Hematopoietic multipotent progenitor cell treated with erythropoietin and hydrocortisone succinate and interleukin-3 and kit ligand, for 8 days (in vitro differentiated cells): ENCODE measurements around the gene NLRP3.
"Not testable (repeated sequence)": the region's sequence is repeated elsewhere in the genome, so short reads cannot be mapped to it uniquely, and the experiment has no call there.

Experiments used
- DNase-seq: peaks from one replicate; pipeline ENCODE4 v3.0.0-alpha.2; 2015

NLRP3 gene

DNA sequence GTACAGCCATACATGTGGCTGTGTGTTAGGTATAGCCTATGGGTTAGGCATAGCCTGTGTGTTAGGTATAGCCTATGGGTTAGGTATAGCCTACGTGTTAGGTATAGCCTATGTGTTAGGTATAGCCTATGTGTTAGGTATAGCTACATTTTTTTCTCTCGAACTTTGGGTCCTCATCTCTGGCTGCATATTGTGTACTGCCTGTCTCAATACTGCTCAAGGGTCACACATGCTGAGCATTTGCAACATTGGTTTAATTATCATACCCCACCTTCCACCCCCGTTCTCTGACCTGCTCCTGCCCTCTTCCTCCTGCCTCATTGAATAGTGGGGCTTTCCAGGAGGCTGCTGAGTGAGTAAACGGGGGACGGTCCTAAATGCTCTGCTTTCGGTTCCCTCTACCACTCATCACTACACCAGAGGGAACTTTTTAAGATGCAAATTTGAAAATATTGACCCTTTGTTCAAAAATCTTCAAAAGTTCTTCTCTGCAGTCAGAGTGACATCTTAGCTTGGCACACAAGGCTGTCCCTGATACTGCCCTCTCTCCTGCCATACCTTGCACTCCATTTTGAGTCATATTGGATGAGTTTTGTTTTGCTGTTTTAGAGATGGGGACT, 24.1 kb downstream of the NLRP3 start:
- no peak for DNase-seq

DNA sequence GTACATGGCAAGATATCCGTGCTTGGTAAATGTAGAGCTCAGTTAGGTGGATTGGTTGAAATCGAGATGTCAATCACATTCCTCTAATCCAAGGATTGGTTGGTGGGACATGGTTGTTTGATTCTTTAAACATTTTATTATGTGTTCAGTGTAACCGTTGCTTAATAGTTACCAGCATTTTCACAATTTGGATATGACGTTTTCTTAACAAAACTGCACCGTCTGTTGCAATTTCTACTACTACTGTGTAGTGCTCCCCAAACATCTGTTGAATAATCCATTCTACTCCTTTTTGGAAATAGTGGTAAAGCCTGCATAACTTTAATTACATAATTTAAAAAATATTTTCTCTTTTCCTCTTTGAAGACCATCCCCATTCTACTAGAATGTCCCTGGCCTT, 25.6 kb downstream of the NLRP3 start:
- no peak for DNase-seq

DNA sequence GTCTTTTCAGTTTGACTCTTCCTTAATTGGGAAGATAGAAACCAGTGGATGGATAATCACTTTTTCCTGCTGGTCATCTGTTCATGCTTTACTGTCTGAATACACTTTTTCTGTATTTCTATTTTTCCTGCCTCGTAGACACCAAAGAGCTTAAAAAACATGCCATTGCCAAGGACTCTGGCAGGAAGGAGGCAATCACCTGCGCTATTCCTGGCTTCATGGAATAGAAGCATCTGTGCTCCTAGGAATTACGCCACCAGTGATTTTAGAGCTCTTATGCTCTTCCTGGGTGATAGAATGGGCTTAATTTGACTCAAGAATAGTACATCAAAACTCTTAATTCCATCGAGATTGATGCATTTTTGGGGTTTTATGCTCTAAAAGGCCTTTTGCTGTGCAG, 26.2 kb downstream of the NLRP3 start:
- DNase-seq, result no peak

DNA sequence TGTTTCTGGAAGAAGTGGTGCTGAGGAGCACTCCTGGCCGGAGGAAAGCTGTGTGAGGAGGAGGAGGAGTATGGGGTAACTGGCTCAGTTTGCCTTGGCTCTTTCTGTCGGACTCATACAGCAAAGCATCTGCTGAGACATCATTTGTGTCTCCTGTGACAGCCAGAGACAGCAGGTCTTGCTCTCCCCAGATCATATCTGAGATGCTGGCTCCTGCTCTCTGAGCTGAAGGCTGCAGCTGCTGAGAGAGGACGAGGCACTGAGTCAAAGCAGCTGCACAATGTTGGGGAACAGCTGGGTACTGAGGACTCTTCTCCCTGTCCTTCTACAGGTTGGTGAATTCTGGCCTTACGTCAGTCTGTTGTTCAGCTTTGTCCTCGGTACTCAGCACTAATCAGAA, 27.7 kb downstream of the NLRP3 start:
- no peak for DNase-seq

DNA sequence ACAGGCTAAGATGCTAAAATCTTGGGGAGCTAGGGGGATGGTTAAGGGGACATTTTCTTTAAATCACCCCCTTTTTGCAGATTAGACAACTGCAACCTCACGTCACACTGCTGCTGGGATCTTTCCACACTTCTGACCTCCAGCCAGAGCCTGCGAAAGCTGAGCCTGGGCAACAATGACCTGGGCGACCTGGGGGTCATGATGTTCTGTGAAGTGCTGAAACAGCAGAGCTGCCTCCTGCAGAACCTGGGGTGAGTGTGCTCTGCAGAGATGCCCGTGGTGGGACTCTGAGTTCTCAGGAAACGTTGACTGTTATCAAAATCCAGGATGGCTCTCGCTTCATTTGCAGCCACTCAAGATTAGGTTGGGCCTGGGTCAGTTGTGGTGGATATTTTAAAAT, 28.6 kb downstream of the NLRP3 start:
- DNase-seq, result no peak

DNA sequence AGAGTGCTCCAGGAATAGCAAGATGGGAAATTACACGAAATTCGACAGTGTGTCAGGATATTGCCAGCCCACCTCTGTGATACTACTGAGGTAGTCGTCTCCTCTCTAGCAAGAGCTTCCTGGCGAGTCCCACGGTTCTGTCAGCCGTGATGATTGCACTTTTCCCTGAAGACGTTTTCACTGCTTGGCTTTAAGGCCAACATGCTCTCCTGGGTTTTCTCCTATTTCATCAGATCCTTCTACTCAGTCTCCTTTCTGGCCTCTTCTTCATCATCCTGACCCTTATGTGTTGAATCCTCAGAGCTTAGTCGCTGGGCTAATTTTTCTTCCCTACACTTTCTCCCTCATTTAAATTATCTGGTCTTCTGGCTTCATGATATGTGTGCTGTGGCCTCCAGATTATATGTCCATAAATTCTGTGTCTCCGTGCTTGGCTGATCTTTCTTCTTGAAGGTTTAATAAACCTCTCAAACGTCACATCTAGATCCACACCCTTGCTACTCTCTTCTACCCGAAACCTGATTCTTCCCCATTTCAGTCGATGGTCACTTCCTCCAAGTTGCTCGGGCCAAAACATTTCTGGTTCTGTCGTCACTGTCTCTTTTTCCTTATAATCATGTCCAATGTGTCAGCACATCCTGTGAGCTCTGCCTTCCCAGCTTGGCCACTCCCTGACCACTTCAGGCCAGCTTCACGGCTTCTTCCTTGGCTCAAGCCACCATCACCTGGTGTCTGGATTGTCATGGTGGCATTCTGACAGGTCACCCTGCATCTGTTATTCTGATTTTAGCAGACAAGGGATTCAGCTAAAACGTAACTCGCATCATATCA, 29.8 kb downstream of the NLRP3 start:
- no peak for DNase-seq

DNA sequence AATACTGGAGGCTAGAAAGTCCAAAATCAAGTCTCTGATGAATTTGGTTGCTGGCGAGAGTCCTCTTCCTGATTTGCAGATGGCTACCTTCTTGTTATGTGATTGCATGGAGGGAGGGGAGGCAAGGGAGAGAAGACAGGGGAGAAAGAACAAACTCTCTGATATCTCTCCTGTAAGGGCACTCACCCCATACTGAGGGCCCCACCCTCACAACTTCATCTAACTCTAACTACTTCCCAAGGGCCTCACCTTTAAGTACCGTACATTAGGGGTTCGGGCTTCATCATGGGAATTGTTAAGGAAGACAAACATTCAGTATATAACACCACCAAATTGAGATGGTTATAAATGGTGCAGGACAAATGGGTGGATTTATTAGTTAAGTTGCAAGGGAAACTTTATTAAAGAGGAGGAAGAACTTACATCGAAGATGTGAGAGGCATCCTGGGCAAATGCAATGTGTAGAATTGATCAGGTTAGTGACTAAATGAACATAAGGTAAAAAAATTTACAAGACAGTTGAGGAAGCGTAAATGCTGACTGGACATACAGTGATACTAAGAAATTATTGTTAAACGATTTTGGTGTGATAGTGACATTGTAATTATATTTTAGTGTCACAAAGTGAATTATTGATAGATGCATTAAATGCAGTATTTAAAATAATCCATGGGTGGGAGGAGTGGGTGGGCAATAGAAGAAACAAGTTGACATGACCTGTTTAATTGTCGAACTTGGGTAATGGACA, 31.4 kb downstream of the NLRP3 start:
- no peak for DNase-seq

DNA sequence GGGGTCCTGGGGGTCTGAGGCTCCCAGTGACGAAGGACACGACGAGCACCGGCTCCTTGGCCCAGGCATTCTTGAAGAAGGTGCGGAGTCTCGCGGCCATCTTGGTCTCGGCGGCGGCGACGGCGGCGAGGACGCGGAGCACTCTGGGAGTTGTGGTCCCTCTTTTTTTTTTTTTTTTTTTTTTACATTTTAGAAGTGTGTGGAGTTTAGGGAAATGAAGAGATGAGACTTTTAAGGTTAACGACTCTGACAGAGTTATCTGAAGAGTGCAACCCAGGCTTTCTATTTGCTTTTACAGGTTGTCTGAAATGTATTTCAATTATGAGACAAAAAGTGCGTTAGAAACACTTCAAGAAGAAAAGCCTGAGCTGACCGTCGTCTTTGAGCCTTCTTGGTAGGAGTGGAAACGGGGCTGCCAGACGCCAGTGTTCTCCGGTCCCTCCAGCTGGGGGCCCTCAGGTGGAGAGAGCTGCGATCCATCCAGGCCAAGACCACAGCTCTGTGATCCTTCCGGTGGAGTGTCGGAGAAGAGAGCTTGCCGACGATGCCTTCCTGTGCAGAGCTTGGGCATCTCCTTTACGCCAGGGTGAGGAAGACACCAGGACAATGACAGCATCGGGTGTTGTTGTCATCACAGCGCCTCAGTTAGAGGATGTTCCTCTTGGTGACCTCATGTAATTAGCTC, 32.3 kb downstream of the NLRP3 start:
- DNase-seq, result peak; percentile 58

DNA sequence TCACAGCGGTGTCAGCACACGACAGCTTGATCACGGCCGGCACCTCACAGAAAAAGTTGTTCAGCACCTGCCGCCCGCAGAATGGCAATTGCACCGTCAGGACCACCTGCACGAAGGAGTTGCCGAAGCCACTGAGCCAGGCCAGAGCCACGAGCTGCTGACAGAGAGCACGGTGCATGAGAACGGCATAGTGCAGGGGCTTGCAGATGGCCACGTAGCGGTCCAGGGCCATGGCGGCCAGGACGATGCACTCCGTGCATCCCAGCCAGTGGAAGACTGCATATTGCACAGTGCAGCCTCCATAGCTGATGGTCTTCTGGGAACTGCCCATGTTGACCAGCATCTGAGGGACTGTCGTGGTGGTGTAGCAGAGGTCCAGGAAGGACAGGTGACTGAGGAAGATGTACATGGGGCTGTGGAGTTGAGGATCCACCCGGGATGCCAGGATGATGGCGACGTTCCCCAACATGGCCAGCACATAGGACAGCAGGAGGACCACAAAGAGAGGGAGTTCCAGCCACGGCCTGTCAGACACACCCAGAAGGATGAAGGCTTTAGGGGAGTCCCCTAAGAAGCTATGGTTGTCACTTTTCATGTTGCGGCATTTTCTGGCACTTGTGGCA, 35.5 kb downstream of the NLRP3 start:
- DNase-seq, result no peak

DNA sequence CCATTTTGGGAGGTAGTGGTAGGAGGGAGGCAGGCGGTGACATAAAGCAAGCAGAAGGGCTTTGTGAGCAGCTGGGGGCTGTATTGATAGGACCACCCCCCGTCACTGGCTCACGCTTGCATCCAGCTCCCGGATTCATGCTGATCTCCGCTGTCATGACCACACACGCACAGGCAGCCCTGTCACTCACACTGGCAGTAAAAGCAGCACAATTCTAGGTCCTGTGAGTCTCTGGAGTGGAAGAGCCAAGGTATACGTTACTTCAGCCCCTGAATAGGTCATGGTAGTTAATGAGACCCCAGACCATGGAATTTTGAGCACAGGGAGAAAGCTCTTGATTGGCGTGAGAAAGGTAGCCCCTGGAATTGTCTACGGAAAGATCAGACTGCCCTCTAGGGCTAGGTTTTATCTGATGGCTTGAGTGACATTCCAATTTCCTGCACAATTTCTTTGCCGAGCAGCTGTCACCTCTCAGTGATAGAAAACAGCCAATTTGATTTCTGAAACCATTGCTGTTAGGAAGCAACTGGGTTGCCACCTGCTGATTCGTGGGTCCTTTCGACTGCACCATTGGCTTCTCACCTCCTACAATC, 36.6 kb downstream of the NLRP3 start:
- DNase-seq, result no peak

DNA sequence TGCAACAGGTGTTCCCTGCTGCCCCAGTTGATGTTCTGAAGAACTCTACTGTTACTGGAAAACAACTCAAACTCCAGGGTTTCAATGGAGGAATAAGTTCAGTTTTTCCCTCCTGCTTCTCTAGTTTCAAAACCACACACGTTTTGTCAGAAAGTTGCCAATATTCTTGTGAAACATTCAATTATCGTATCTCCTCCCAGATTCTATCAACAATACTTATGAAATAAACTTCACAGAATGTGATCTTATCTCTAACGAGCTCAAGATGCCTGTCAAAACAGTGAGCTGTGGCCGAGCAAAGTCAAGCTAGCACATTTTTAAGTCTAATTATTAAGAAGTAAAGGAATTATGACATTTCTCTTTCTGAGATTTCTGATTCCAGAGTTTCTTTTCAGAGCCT, 37.3 kb downstream of the NLRP3 start:
- no peak for DNase-seq

DNA sequence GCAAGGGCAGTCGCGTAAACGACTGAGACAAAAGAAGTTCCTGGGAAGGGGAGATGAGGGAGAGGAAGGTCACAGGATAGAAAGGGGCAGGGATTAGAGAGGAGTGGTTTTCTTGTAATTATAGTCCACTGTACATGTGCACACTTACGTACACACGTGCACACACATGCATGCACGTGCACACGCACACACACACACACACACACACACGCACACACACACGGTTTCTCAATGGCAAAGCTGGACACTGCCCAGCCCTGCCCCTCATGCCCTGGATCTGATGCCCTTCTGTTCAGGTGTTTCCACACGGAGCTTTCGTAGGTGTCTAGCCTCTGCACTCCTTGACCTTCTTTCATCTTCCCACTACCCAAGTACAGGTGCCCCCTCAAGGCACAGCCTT, 38.0 kb downstream of the NLRP3 start:
- no peak for DNase-seq

DNA sequence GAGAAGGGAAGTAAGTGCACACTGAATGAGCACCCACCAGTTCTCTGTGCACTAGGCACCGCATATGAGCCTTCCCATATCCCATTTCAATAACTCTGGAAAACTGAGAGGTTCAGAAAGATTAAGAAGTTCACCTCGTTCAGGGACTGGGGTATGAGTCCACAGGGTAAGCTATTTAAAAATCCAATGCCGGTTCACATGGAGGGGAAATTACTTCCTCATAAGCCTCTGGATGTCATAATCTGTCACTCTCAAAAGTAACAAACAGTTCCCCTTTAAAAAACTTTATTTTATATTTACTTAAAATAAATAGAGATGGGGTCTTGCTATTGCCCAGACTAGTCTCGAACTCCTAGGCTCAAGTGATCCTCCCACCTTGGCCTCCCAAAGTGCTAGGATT, 40.0 kb downstream of the NLRP3 start:
- no peak for DNase-seq

DNA sequence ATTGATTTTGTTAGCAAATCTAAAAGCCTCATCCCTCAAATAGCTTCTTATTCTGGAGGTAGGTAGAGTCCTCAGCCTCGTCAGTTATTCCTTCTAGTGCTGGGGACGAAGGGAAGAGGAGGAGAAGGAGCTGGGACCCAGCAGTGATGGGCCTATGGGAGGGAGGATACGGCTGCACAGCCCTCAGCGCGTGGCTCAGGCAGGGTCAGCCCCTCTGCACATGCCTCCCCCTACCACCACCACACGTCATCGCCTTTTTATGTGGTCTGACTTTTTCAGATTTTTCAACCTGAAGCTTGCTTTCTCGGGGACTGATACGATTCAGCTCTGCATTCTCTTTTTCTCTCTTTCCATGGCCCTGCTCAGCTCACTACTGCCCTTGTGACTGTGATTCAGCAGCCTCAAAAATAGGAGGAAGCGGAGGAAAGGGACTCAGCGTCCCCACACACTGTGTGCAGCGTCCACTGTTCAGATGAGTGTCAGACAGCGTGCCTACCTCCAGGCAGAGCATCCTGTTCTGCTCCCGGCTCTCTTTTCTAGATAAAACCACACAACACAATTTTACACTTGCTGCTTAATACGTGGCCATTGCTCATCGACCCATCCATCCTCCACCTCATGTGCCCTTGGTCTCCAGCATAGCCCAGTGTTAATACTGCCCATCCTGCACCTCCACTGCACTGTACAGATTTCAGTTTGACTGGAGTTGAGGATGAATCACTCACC, 41.1 kb downstream of the NLRP3 start:
- DNase-seq, result no peak

DNA sequence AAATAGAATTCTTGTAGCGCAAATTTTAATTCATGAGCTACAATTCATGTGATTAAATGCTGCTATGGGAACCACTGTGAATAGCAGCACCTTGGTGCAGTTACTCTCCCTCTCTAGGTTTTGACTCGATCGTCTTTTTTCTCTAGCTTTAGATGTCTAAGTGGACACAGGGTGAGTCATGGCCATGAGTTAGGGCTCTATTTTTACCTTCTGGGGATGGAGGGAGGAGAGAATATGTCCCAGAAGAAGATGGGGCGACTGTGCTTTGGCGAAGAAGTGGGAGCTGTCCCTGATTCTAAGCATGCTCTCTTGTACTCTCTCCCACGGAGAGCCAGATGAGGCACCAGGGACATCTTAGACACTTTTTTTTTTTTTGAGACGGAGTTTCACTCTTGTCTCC, 43.5 kb downstream of the NLRP3 start:
- DNase-seq, result no peak

DNA sequence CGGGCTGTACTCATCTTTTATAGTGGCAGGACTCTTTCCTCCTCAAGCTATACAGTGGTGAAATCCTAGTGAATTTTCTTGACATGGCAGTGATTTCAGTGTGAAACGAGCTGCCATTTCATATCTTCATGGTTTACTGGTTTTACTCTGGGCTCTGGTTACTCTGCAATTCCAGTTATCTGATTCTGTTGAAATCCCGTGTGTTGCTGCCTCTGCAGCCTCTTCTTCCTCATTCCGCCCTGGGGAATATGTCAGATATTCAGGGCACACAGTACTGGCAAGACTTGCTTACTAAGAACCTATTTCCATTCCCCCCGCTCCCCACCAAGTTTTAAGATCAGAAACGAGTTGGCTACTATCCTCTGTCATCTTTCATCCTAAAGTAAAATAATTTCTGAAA, 49.8 kb downstream of the NLRP3 start:
- DNase-seq, result no peak

DNA sequence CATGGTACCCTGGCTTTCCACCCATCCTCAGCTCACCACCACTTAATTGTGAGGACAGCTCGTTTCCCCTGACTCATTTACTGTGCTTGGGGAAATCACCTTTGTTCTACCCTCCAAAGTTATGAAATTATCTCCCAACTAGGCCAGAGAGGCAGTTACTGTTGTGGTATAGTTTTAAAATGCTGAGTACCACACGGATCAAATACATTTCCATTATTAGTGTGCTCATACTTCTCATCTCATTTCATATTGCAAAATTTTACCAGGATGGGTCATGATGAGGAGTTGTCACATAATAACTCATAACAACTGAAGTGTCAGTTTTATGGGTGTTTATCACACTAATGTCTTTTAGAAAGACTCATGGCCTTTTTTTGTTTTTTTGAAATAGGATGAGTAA, 51.2 kb downstream of the NLRP3 start:
- DNase-seq, result no peak

DNA sequence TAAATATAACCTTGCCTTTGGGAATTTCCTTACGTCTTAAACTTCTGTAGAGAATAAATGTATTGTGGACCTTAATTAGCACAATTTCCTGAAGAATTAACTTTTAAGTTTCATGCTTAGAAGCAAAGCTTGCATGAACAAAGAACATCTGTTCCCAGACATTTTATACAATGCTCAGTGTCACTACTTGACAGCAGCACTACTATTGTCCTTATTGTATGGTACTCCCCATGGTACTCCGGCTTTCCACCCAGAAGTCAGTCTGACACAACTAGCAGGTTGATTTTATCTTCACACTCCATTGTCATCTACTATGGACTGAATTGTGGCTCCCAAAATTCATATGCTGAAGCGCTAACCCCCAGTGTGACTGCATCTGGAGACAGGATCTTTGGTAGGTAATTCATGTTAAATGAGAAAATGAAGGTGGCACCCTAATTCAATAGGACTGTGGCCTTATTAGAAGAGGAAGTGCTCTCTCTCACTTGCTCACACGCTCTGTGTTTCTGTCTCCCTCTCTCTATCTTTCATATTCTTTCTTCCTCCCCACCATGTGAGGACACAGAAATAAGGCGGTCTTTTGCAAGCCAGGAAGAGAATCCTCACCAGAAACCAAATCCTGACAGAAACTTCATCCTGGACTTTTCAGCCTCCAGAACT, 52.6 kb downstream of the NLRP3 start:
- DNase-seq, result no peak

DNA sequence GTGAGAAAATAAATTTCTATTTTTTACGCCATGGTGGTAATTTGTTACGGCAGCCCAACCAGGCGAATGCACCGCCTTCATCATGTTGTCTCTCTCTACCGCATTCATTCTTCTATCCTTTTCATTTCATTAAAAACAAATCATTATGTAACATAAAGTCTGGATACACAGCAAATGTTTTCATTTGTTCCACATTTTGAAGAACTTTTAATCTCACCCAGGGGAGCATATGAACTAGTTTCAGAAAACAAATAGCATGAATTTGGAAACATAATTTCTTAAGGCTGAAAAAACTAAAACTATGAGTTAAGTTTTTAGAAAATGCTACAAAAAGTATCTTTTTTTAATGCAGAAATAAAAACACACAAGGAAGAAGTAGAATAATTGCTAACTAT, 53.2 kb downstream of the NLRP3 start:
- DNase-seq, result no peak

DNA sequence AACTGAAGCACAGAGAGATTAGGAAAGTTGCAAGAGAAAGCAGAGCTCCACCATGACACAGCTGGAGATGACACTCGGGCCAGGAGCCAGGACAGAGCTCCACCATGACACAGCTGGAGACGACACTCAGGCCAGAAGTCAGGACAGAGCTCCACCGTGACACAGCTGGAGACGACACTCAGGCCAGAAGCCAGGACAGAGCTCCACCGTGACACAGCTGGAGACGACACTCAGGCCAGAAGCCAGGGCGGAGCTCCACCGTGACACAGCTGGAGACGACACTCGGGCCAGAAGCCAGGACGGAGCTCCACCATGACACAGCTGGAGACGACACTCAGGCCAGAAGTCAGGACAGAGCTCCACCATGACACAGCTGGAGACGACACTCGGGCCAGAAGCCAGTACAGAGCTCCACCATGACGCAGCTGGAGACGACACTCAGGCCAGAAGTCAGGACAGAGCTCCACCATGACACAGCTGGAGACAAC, 55.0 kb downstream of the NLRP3 start:
- DNase-seq, result not testable (repeated sequence)

DNA sequence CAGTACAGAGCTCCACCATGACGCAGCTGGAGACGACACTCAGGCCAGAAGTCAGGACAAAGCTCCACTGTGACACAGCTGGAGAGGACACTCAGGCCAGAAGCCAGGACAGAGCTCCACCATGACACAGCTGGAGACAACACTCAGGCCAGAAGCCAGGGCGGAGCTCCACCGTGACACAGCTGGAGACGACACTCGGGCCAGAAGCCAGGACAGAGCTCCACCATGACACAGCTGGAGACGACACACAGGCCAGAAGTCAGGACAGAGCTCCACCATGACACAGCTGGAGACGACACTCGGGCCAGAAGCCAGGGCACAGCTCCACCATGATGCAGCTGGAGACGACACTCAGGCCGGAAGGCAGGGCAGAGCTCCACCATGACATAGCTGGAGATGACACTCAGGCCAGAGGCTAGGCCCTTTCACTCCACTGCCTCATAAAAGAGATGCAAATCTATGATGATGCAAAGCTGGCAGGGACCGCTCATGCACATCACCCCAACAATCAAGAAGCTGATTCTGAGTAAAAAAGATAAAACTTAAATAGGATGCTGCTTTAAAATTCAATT, 55.6 kb downstream of the NLRP3 start:
- no peak for DNase-seq
